ENCODE results near the gene WNT7B.

WNT7B gene
- total RNA-seq, result 0 reads per million in 3 donors

DNA sequence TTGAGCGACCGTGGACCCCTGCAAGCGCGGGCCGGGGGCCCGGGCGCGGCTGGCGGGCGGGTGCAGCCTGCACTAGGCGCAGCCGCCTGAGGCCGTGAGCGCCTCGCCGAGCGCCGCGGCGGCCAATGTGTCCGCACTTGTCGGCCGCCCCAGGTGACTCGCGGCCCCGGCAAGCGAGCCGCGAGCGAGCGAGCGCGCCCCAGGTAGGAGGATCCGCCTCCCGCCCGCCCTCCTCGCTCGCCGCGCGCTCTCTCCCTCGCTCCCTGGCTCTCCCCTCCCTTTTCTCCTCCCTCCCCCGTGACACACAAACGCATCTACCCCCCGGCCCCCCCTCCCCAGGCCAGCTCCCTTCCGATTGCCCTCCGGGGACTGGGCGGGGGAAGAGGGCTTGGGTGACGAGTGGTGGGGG lies at the start of gene WNT7B:
Gene WNT7B (minus strand): TSS at position 160 of the 409 bp plus-strand sequence. CDS start 408 bp downstream, outside the sequence.
- Histone ChIP-seq H3K27ac (ENCODE audit: insufficient read depth, low read length, poor library complexity, severe bottlenecking) (no peak within 1 kb of the TSS), H3K4me3 (ENCODE audit: insufficient read depth, low read depth, low read length, poor library complexity, severe bottlenecking) (peak within 1 kb of the TSS; percentile 25), H3K36me3 (ENCODE audit: control insufficient read depth, insufficient read depth, low read length) (no peaks in the 10 kb centered on the region), H3K4me1 (ENCODE audit: control insufficient read depth, insufficient read depth, low read length, poor library complexity, severe bottlenecking) (peaks cover 20% of the 10 kb centered on the region), H3K9me3 (ENCODE audit: control insufficient read depth, low read length) (no peaks in the 10 kb centered on the region), H3K27me3 (replicated peaks; ENCODE audit: control insufficient read depth, insufficient read depth, low read length, poor library complexity, severe bottlenecking) (peaks cover 43% of the 10 kb centered on the region)
- DNase-seq, result no peak

DNA sequence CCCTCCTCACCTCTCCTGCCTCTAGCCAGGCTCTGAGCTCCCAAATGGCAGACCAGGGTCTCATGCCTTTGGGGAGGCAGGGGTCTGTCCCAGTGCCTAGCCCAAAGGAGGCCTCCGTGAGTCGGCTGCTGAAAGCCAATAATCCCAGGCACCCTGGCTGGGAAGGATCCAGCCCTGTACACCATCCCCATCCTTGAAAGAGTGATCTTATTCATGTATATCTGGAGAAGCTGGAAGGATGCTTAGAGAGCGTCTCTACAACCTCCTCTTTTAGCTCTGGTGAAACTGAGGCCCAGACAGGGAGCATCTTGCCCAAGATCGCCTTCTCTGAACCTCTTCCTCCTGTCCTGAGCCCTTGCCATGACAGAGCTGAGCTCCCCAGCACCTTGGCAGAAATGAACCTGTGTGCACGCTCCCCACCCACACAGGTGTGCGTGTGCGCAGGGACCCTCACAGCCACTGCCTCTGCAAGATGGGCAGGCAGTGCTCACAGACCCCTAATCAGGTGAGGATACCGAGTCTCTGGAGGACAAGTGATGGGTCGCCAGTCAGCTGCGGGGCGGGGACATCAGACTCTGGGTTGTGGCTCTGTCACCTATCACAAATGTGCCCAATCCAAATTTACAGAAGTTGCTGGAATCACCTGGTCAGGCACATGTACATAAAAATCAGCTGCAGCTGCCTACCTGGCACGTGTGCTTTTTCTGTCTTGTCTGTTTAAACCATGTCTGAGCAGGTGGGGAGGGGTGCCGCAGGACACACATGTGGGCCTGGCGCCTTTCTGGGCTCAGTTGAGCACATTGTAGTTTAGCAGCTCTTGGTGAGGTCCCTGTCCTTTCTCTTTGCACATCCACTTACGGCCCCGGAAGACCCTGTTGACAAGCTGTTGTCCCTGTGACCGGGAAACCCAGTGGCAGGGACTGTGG lies 49.3 kb upstream of the WNT7B start:
- DNase-seq, result no peak
- no peak overlapping the region for H3K27ac ChIP-seq (ENCODE audit: insufficient read depth, low read length, poor library complexity, severe bottlenecking)
- H3K4me1 ChIP-seq (ENCODE audit: control insufficient read depth, insufficient read depth, low read length, poor library complexity, severe bottlenecking), result no peaks in the 10 kb centered on the region
- no peak overlapping the region for H3K4me3 ChIP-seq (ENCODE audit: insufficient read depth, low read depth, low read length, poor library complexity, severe bottlenecking)
- H3K36me3 ChIP-seq (ENCODE audit: control insufficient read depth, insufficient read depth, low read length), result no peaks in the 10 kb centered on the region
- no peaks in the 10 kb centered on the region for H3K9me3 ChIP-seq (ENCODE audit: control insufficient read depth, low read length)
- peaks cover 27% of the 10 kb centered on the region for H3K27me3 ChIP-seq (replicated peaks; ENCODE audit: control insufficient read depth, insufficient read depth, low read length, poor library complexity, severe bottlenecking)

DNA sequence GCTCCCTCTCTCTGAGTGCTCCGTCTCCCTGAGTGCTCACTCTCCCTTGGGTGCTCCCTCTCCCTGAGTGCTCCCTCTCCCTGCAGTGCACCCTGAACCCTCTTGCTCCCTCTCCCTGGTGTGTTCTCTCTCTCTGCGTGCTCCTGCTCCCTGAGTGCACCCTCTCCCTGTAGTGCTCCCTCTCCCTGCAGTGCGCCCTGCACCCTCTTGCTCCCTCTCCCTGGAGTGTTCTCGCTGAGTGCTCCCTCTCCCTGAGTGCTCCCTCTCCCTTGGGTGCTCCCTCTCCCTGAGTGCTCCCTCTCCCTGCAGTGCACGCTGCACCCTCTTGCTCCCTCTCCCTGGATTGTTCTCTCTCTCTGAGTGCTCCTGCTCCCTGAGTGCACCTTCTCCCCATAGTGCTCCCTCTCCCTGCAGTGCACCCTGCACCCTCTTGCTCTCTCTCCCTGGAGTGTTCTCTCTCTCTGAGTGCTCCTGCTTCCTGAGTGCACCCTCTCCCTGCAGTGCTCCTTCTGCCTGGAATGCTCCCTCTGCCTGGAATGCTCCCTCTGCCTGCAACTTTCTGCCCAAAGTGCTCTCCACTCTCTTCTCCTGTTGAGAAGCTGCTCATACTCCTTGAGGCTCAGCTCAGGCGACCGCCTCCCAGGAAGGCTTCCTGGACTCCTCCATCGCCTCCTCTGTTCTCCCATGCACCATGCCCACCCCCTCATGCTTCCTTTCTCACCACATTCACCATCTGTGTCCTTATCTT lies 48.4 kb upstream of the WNT7B start:
- H3K27me3 ChIP-seq (replicated peaks; ENCODE audit: control insufficient read depth, insufficient read depth, low read length, poor library complexity, severe bottlenecking), result peaks cover 27% of the 10 kb centered on the region
- no peaks in the 10 kb centered on the region for H3K9me3 ChIP-seq (ENCODE audit: control insufficient read depth, low read length)
- DNase-seq, result no peak
- H3K4me1 ChIP-seq (ENCODE audit: control insufficient read depth, insufficient read depth, low read length, poor library complexity, severe bottlenecking), result no peaks in the 10 kb centered on the region
- no peak overlapping the region for H3K27ac ChIP-seq (ENCODE audit: insufficient read depth, low read length, poor library complexity, severe bottlenecking)
- no peak overlapping the region for H3K4me3 ChIP-seq (ENCODE audit: insufficient read depth, low read depth, low read length, poor library complexity, severe bottlenecking)
- no peaks in the 10 kb centered on the region for H3K36me3 ChIP-seq (ENCODE audit: control insufficient read depth, insufficient read depth, low read length)

DNA sequence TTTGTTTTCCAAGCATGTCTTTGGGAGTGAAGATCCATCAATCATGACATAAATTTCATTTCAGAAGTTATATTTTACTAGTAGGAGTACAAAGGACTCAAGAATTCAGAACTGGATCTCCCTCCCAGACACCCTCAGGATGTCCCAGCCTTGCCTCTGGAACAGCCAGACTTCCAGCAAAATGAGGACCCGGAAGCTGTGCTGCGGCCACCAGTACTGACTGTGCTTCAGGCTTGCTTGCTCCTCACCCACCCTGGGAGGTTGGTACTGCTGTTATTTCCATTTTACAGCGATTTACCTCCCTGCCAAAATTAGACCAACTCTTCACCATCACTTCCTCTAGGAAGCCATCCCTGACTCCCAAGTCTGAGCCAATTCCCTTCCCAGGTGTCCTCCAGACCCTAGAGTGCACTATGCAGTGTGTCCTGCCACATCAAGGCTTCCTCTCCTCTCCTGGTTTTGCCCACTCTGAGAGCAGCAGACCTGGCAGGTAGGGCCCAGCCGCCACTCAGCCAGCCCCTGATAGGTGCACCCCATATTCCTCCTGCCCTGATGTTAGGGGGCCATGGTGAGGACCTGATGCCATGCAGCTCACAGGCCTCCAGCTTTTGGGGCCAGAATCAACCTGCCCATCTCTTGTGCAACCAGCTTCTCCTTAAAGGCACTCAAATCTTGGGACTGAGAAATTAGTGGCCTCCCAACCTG lies 47.3 kb upstream of the WNT7B start:
- no peak for DNase-seq

DNA sequence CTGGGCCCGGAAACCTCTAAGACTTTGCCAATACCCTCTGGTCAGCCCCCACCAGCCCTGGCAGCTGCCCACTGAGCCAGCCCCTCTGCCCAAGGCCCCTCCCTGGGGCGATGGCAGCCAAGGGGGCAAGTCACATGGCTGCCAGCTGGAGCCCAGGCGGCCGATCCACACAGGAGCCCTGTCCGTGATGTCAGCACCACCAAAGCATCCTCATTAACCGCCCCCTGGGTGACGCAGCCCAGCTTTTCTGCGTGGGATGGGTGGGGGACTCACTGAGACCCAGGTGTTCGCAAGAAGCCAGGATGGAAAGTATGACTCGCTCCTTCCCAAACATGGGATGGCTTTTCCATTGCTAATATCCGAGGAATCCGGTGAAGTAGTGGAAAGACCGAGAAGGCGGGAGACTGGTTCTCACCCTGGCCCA lies 46.6 kb upstream of the WNT7B start:
- no peak overlapping the region for H3K27ac ChIP-seq (ENCODE audit: insufficient read depth, low read length, poor library complexity, severe bottlenecking)
- H3K36me3 ChIP-seq (ENCODE audit: control insufficient read depth, insufficient read depth, low read length), result no peaks in the 10 kb centered on the region
- peaks cover 22% of the 10 kb centered on the region for H3K27me3 ChIP-seq (replicated peaks; ENCODE audit: control insufficient read depth, insufficient read depth, low read length, poor library complexity, severe bottlenecking)
- H3K4me3 ChIP-seq (ENCODE audit: insufficient read depth, low read depth, low read length, poor library complexity, severe bottlenecking), result no peak overlapping the region
- DNase-seq, result no peak
- H3K9me3 ChIP-seq (ENCODE audit: control insufficient read depth, low read length), result no peaks in the 10 kb centered on the region
- no peaks in the 10 kb centered on the region for H3K4me1 ChIP-seq (ENCODE audit: control insufficient read depth, insufficient read depth, low read length, poor library complexity, severe bottlenecking)

More for the DNA sequence above, 47.3 kb upstream of the WNT7B start:
- no peak overlapping the region for H3K27ac ChIP-seq (ENCODE audit: insufficient read depth, low read length, poor library complexity, severe bottlenecking)
- no peaks in the 10 kb centered on the region for H3K4me1 ChIP-seq (ENCODE audit: control insufficient read depth, insufficient read depth, low read length, poor library complexity, severe bottlenecking)
- H3K9me3 ChIP-seq (ENCODE audit: control insufficient read depth, low read length), result no peaks in the 10 kb centered on the region
- H3K27me3 ChIP-seq (replicated peaks; ENCODE audit: control insufficient read depth, insufficient read depth, low read length, poor library complexity, severe bottlenecking), result peaks cover 27% of the 10 kb centered on the region
- H3K4me3 ChIP-seq (ENCODE audit: insufficient read depth, low read depth, low read length, poor library complexity, severe bottlenecking), result no peak overlapping the region
- H3K36me3 ChIP-seq (ENCODE audit: control insufficient read depth, insufficient read depth, low read length), result no peaks in the 10 kb centered on the region

DNA sequence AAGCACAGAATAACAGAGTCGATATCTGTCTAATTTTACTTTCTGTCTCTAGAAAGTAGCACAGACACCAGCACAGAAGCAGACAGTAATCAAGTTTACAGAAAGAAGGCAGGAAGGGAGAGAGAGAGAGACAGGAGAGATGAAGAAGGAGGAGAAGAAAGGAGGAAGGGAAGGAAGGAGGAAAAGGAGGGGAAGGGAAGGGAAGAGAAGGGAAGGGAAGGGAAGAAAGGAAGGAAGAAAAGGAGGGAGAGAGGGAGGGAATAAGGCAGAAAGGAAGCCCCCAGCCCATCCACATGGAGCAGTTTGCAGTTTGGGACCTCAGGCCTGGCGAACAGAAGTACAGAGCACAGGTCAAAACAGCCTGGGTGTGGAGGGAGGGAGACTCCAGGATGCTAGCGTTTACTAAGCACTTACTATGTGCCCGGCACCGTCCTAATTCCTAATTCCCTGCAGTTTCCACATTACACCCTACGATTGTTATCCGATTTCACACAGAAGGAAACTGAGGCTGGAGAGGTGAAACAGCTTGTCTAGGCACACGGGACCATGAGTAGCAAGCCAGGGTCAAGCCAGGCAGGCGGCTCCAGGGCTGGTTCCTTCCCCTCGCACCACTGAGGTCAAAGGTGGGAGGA lies 46.0 kb upstream of the WNT7B start:
- Histone ChIP-seq H3K27ac (ENCODE audit: insufficient read depth, low read length, poor library complexity, severe bottlenecking) (no peak overlapping the region), H3K27me3 (replicated peaks; ENCODE audit: control insufficient read depth, insufficient read depth, low read length, poor library complexity, severe bottlenecking) (peaks cover 22% of the 10 kb centered on the region), H3K36me3 (ENCODE audit: control insufficient read depth, insufficient read depth, low read length) (no peaks in the 10 kb centered on the region), H3K4me3 (ENCODE audit: insufficient read depth, low read depth, low read length, poor library complexity, severe bottlenecking) (no peak overlapping the region), H3K9me3 (ENCODE audit: control insufficient read depth, low read length) (no peaks in the 10 kb centered on the region), H3K4me1 (ENCODE audit: control insufficient read depth, insufficient read depth, low read length, poor library complexity, severe bottlenecking) (no peaks in the 10 kb centered on the region)
- DNase-seq, result no peak

DNA sequence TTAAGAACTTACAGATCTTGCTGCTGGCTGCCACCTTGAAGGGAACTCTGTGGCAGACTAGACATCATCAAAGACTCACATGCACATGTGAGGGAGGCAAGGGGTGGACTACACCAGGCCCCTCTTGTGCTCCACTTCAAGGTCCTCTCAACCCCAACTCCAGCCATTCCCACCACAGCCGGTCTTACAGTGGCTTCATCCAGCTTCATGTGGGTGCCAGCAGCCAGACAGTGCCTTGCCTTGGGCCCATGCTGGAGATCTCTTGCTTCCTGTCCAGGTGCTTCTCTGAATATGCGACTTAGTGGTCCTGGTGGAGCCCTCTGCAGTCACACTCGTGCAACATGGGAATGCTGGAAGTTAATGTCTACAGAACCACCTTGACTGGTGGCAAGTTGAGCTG lies 44.6 kb upstream of the WNT7B start:
- Histone ChIP-seq H3K9me3 (ENCODE audit: control insufficient read depth, low read length) (no peaks in the 10 kb centered on the region), H3K4me1 (ENCODE audit: control insufficient read depth, insufficient read depth, low read length, poor library complexity, severe bottlenecking) (no peaks in the 10 kb centered on the region), H3K4me3 (ENCODE audit: insufficient read depth, low read depth, low read length, poor library complexity, severe bottlenecking) (no peak overlapping the region), H3K27me3 (replicated peaks; ENCODE audit: control insufficient read depth, insufficient read depth, low read length, poor library complexity, severe bottlenecking) (peaks cover 10% of the 10 kb centered on the region), H3K36me3 (ENCODE audit: control insufficient read depth, insufficient read depth, low read length) (no peaks in the 10 kb centered on the region), H3K27ac (ENCODE audit: insufficient read depth, low read length, poor library complexity, severe bottlenecking) (no peak overlapping the region)
- no peak for DNase-seq

DNA sequence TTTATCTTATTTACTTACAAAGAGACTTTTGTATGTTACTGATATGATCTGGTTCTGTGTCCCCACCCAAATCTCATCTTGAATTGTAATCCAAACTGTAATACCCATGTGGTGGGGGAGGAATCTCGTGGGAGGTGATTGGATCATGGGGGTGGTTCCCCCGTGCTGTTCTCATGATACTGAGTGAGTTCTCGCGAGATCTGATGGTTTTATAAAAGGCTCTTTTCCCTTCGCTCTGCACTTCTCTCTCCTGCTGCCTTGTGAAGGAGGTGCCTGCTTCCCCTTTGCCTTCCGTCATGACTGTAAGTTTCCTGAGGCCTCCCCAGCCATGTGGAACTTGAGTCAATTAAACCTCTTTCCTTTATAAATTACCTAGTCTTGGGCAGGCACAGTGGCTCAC lies 42.4 kb upstream of the WNT7B start:
- no peak overlapping the region for H3K27ac ChIP-seq (ENCODE audit: insufficient read depth, low read length, poor library complexity, severe bottlenecking)
- no peaks in the 10 kb centered on the region for H3K36me3 ChIP-seq (ENCODE audit: control insufficient read depth, insufficient read depth, low read length)
- H3K27me3 ChIP-seq (replicated peaks; ENCODE audit: control insufficient read depth, insufficient read depth, low read length, poor library complexity, severe bottlenecking), result no peaks in the 10 kb centered on the region
- no peak for DNase-seq
- H3K9me3 ChIP-seq (ENCODE audit: control insufficient read depth, low read length), result no peaks in the 10 kb centered on the region
- no peaks in the 10 kb centered on the region for H3K4me1 ChIP-seq (ENCODE audit: control insufficient read depth, insufficient read depth, low read length, poor library complexity, severe bottlenecking)
- H3K4me3 ChIP-seq (ENCODE audit: insufficient read depth, low read depth, low read length, poor library complexity, severe bottlenecking), result no peak overlapping the region

DNA sequence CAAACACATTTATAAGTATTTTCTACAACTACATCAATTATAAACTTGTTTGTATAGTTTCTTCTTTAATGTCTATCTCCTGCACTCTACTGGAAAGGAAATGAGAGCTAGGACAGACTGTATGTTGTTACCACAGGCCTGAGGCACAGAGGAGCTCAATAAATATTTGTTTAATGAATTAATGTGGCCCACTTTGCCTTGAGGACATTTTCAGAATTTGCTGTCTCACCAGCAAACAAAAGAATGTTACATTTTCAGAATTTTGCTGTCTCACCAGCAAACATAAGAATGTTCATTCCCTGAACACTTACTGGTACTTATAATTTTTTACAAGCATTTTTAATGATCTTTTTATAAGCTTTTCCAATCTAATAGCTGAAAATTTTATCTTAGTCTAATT lies 41.9 kb upstream of the WNT7B start:
- H3K27ac ChIP-seq (ENCODE audit: insufficient read depth, low read length, poor library complexity, severe bottlenecking), result no peak overlapping the region
- H3K9me3 ChIP-seq (ENCODE audit: control insufficient read depth, low read length), result no peaks in the 10 kb centered on the region
- no peak for DNase-seq
- no peak overlapping the region for H3K4me3 ChIP-seq (ENCODE audit: insufficient read depth, low read depth, low read length, poor library complexity, severe bottlenecking)
- H3K4me1 ChIP-seq (ENCODE audit: control insufficient read depth, insufficient read depth, low read length, poor library complexity, severe bottlenecking), result no peaks in the 10 kb centered on the region
- no peaks in the 10 kb centered on the region for H3K36me3 ChIP-seq (ENCODE audit: control insufficient read depth, insufficient read depth, low read length)
- H3K27me3 ChIP-seq (replicated peaks; ENCODE audit: control insufficient read depth, insufficient read depth, low read length, poor library complexity, severe bottlenecking), result no peaks in the 10 kb centered on the region
